Right lobe of liver (tissue), 6 donors: ENCODE data around the gene MTO1. TPM values are rescaled to one million over a fixed set of nuclear protein-coding genes. Genes with fewer than 3 reads are reported as not detected.

Experiments
- ATAC-seq, 4 donors: fragments of 200-7000 bp; cut with Tn5 transposase; one replicate each; pipeline ENCODE4 v1.9.1; 2020; ENCODE audit warnings: mild to moderate bottlenecking in 4 of 4, moderate library complexity in 4 of 4
- DNase-seq, 3 donors: peaks; one replicate each; pipeline ENCODE4 v3.0.0-alpha.2; 2020
- H3K27ac ChIP-seq, 3 donors: fragments of 200-600 bp; one replicate each; pipeline ENCODE4 v1.8.0; 2022
- H3K27me3 ChIP-seq, 2 donors: fragments of 200-600 bp; one replicate each; pipeline ENCODE4 v1.8.0; 2022
- H3K36me3 ChIP-seq, 4 donors: fragments of 200-600 bp; sonication (generic) in 1 of 4; one replicate each; pipeline versions ENCODE4 v1.5.1 to v1.8.0; 2017 to 2022; ENCODE audit warnings: control low read depth in 1 of 4
- H3K4me1 ChIP-seq, 4 donors: fragments of 200-600 bp; sonication (generic) in 1 of 4; one replicate each; pipeline versions ENCODE4 v1.5.1 to v1.8.0; 2017 to 2022; ENCODE audit warnings: control low read depth in 1 of 4
- H3K4me3 ChIP-seq, 3 donors: fragments of 200-600 bp; one replicate each; pipeline ENCODE4 v1.8.0; 2022
- H3K9me3 ChIP-seq, 4 donors: fragments of 200-600 bp; sonication (generic) in 1 of 4; one replicate each; pipeline versions ENCODE4 v1.5.1 to v1.8.0; 2017 to 2022; ENCODE audit warnings: control low read depth in 1 of 4
- POLR2A ChIP-seq: fragments of 450-650 bp; IDR thresholded peaks from one replicate; pipeline ENCODE4 v1.6.1; 2017; ENCODE audit warnings: antibody characterized with exemption, mild to moderate bottlenecking
- WGBS: methylation state at CpG from one replicate; pipeline ENCODE4 v1.1.6; 2018; ENCODE audit warnings: low coverage, low lambda C conversion rate; ENCODE audit not compliant: insufficient coverage; ENCODE audit errors: missing lambda C conversion rate; 5-methylcytosine and 5-hydroxymethylcytosine counted together
- intact Hi-C, 2 donors: fragments of 100-400 bp; cut with DNase I; formaldehyde crosslinking; loops; one replicate each; pipeline versions ENCODE4 v1.11.2 to v1.14.1; 2022
- total RNA-seq, 6 experiments: library from RNA; depleted of rRNA in 2 of 6; stranded (reverse); fragments of >200 nt in 2 of 6; fragmentation: NEBNext Ultra II Directional in 3 of 6; extraction: Animal tissue kit (Norgen Biotek cat#: 25700) in 3 of 6; gene quantifications; one replicate each; pipeline versions ENCODE4 v1.1.0 to v1.2.4, GENCODE V29; 2016 to 2023
- TF ChIP-seq, protein P1 (sequence below), 4 donors: fragments of 200-600 bp in 3 of 4; fragments of 450-650 bp in 1 of 4; IDR thresholded peaks; one replicate each; pipeline versions ENCODE4 v1.5.1 to v1.8.0; 2016 to 2022; ENCODE audit warnings: antibody characterized with exemption in 4 of 4, mild to moderate bottlenecking in 2 of 4
- donor health status: DM: no; HTN: yes; CAD: no.
- donor health status: DM: no; HTN: no; CAD: no.
- donor health status: DM: no; HTN: no; CAD: no.
- donor health status: DM: no; HTN: yes; CAD: no.
- donor health status: DM: no; HTN: yes; CAD: no.

MTO1 gene
- total RNA-seq, 6 experiments from 2014 or later = 24.6 to 33.7 (median 29.0) TPM

DNA sequence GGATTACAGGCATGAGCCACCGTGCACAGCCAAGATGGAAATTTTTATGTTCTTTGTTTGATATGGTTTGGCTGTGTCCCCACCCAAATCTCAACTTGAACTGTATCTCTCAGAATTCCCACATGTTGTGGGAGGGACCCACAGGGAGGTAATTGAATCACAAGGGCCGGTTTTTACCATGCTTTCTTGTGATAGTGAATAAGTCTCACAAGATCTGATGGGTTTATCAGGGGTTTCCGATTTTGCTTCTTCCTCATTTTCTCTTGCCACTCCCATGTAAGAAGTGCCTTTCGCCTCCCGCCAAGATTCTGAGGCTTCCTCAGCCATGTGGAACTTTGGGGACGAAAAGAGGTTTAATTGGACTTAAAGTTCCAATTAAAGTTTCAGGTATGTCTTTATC lies 44.7 kb downstream of the MTO1 start:
- WGBS = 78% methylated on average over 5 of the region's 6 CpGs
- Histone ChIP-seq H3K4me1 (no peaks in the 10 kb centered on the region), H3K27me3 (no peaks in the 10 kb centered on the region), H3K27ac (no peak overlapping the region), H3K4me3 (no peak overlapping the region), H3K9me3 (no peaks in the 10 kb centered on the region), H3K36me3 (peaks cover 0 to 22% (median 5%) of the 10 kb centered on the region in 4 donors)
- DNase-seq = no peak
- no peak for TF ChIP-seq POLR2A
- TF ChIP-seq, protein P1, sequence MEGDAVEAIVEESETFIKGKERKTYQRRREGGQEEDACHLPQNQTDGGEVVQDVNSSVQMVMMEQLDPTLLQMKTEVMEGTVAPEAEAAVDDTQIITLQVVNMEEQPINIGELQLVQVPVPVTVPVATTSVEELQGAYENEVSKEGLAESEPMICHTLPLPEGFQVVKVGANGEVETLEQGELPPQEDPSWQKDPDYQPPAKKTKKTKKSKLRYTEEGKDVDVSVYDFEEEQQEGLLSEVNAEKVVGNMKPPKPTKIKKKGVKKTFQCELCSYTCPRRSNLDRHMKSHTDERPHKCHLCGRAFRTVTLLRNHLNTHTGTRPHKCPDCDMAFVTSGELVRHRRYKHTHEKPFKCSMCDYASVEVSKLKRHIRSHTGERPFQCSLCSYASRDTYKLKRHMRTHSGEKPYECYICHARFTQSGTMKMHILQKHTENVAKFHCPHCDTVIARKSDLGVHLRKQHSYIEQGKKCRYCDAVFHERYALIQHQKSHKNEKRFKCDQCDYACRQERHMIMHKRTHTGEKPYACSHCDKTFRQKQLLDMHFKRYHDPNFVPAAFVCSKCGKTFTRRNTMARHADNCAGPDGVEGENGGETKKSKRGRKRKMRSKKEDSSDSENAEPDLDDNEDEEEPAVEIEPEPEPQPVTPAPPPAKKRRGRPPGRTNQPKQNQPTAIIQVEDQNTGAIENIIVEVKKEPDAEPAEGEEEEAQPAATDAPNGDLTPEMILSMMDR (IDR thresholded peaks at IDR 0.05) = no peak
- intact Hi-C loops = no loop called here
- ATAC-seq = no peak

DNA sequence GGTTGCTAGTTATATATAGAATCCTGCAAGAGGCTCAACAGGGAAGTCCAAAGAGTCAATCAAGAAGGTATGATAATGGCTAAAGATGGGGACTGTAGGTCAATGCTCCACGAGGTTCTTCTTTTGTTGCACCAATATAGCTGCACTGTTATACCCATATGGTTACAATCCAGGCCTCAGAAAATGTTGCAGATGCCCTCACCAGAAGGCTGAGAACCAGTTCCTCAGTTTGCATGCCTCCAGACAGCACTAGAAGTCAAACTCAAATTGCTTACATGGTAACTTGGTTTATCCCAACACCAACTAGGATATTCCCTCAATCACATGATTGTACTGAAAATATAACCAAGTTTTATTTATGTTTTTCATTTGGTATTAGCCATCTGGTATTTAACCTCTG lies 47.2 kb downstream of the MTO1 start:
- Histone ChIP-seq H3K27me3 (no peaks in the 10 kb centered on the region), H3K9me3 (no peaks in the 10 kb centered on the region), H3K4me3 (no peak overlapping the region), H3K27ac (no peak overlapping the region), H3K36me3 (peaks cover 0 to 4% (median 0%) of the 10 kb centered on the region in 4 donors), H3K4me1 (no peaks in the 10 kb centered on the region)
- ATAC-seq (no peak), DNase-seq (no peak)
- no peak for TF ChIP-seq POLR2A
- TF ChIP-seq, protein P1 (IDR thresholded peaks at IDR 0.05) = no peak
- WGBS = 33% methylated on average over 1 of the region's 1 CpG
- intact Hi-C loops = no loop called here

GRCh38 chr6:73509851-73510250 lies 48.3 kb downstream of the MTO1 start:
- intact Hi-C loops = loop anchor here in 1 of 2 donors (10.0 kb wide), 1 partner anchor 105 kb away; no protein-coding TSS in a partner anchor
- H3K4me1 ChIP-seq = no peaks in the 10 kb centered on the region
- no peak for ATAC-seq
- no peak overlapping the region for H3K27ac ChIP-seq
- no peaks in the 10 kb centered on the region for H3K9me3 ChIP-seq
- H3K36me3 ChIP-seq = peaks cover 0 to under 1% (median 0%) of the 10 kb centered on the region in 4 donors
- no peak for TF ChIP-seq POLR2A
- TF ChIP-seq, protein P1 (IDR thresholded peaks at IDR 0.05) = no peak
- DNase-seq = no peak
- WGBS = 73% methylated on average over 1 of the region's 1 CpG
- no peaks in the 10 kb centered on the region for H3K27me3 ChIP-seq
- H3K4me3 ChIP-seq = no peak overlapping the region

GRCh38 chr6:73511796-73512195 lies 50.3 kb downstream of the MTO1 start:
- intact Hi-C loops = loop anchor here in 1 of 2 donors (10.0 kb wide), 1 partner anchor 103 kb away; no protein-coding TSS in a partner anchor
- 84% methylated on average over 6 of the region's 7 CpGs for WGBS
- Histone ChIP-seq H3K9me3 (no peaks in the 10 kb centered on the region), H3K27ac (no peak overlapping the region), H3K4me1 (peaks cover 0 to 11% (median 0%) of the 10 kb centered on the region in 4 donors), H3K36me3 (peaks cover 6 to 20% (median 13%) of the 10 kb centered on the region in 4 donors), H3K4me3 (no peak overlapping the region), H3K27me3 (no peaks in the 10 kb centered on the region)
- ATAC-seq (no peak), DNase-seq (no peak)
- TF ChIP-seq POLR2A = no peak
- TF ChIP-seq, protein P1 (IDR thresholded peaks at IDR 0.05) = no peak
